Stimulated activated CD4-positive, alpha-beta T cell treated with anti-CD3 and anti-CD28 coated beads, TNF-alpha, amount 100 ng/mL, for 24 hours (primary cell): ENCODE measurements around the gene USP53.
"Not testable (repeated sequence)": the region's sequence is repeated elsewhere in the genome, so short reads cannot be mapped to it uniquely, and the experiment has no call there.

Source experiments
- DNase-seq, 3 experiments: peaks; one replicate each; pipeline ENCODE4 v3.0.0-alpha.2; 2020; ENCODE audit warnings: low read depth in 3 of 3

USP53 gene

DNA sequence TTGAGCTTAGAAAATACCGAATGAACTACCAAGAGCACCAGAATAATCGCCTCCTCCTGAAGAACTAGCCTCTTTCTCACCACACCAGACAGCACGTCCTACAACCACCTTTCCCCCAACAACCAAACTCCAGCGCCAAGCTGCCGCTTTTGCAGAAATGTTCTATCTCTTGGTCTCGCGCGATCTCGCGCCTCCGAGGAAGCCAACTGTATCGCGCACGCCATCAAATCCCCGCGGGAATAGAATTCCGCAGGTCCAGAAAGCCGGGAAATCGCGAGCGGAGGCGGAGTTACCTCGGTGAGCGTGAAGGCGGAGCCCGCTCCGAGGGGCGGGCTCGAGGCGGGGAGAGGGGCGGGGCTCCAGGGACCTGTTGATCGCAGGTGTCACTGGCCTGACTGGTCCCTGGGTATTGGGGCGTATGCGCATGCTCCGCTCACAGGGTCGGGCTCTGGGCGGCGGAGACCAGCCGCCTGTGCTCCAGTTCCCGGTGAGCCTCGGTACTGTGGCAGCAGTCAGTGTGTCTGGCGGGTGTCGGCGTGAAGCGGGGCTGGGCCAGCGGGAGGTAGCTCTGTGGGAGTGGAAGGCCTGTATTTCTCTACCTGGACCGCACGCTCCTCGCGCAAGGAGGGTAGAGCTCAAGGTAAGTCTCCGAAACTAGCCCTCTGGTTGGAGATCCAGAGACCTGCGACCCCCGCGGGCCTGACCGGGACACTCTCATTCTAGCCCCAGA is at the start of gene USP53:
TSS of gene USP53 (plus strand) at position 480 of the 730 bp plus-strand sequence. CDS start 27,047 bp downstream, outside the sequence.
- peak; percentile 94 to 98 (median 95) for DNase-seq

DNA sequence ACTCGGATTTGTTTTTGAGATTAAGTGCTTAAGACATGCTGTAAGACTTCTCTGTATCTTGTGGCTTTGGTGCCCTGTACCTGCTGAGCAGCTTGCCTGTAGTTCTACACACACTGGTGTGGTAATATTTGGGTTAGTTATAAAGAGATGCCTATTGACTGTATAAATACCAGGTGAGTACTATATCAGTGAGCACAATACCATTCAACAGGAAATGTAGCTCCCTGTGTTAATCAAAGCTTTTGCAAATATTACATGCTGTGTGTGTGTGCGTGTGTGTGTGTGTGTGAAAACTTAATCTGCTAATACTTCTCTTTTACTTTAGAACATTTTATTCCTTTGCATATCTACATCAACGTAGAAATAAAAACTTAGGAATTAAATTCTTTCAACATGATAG is 46.7 kb upstream of the USP53 start:
- DNase-seq = no peak

DNA sequence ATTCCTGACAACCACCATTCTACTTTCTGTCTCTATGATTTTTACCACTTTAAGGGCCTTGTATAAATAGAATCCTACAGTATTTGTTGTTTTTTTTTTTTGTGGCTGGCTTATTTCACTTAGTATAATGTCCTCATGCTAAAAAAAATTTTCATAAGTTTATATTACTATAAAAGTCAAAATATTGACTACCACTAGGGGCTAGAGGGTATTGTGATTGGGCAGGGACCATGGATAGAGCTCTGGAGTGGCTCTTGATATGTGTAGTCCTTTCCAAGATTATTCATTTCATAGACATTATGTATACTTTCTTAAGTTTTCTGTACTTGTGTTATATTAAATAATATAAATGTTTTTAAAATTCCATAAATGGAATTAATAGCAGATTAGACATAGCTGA is 42.3 kb upstream of the USP53 start:
- no peak for DNase-seq

DNA sequence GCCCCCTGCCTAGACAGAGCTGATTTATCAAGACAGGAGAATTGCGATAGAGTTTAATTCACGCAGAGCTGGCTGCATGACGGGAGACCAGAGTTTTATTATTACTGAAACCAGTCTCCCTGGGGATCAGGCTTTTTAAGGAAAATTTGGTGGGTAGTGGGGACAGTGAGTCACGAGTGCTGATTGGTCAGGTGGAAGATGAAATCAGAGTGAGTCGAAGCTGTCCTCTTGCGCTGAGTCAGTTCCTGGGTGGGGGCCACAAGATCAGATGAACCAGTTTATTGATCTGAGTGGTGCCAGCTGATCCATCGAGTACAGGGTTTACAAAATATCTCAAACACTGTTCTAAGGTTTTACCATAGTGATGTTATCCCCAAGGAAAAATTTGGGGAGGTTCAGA is 40.3 kb upstream of the USP53 start:
- DNase-seq = no peak

DNA sequence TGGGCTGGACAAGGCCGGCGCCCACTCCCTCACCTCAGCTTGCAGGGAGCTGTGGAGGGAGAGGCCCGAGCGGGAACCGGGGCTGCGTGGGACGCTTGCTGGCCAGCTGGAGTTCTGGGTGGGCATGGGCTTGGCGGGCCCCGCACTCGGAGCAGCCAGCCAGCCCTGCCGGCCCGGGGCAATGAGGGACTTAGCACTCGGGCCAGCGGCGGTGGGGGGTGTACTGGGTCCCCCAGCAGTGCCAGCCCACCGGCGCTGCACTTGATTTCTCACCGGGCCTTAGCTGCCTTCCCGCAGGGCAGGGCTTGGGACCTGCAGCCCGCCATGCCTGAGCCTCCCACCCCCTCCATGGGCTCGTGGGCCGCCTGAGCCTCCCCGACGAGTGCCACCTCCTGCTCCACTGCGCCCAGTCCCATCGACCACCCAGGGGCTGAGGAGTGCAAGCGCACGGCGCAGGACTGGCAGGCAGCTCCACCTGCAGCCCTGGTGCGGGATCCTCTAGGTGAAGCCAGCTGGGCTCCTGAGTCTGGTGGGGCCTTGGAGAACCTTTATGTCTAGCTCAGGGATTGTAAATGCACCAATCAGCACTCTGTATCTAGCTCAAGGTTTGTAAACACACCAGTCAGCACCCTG is 38.7 kb upstream of the USP53 start:
- not testable (repeated sequence) for DNase-seq

DNA sequence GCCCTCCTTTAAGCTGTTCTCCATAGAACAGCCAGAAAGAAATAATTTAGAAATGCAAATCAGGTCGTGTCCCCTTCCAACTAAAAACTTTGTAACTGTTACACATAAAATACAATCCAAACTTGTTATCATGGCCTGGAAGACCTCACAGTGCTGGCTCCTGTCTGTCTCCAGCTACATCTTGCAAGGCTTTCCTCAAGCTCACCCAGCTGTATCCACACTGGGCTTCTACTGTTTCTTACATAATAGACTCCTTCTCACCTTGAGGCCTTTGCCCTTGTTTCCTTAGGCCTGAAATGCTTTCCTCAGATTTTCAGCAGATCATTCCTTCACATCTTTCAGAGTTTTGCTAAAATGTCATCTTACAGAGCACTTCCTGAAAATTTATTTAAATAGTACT is 33.5 kb upstream of the USP53 start:
- no peak for DNase-seq

DNA sequence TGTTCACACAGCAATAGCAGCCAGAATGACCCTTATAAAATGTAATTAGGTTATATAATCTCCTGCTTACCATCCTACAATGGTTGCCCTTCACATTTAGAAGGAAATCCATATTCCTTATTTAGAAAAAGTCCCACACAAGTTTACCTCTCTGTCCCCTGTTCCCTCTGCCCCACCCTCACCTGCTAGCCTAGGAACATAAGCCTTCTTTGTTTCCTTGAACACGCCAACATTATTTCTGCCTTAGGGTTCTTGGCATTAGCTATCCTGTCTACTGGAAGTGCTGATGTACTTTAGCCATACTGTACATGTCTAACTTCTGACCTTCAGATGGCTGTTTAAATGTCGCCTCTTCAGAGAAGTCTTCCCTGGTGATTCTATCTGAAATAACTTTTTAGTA is 28.4 kb upstream of the USP53 start:
- DNase-seq = no peak

DNA sequence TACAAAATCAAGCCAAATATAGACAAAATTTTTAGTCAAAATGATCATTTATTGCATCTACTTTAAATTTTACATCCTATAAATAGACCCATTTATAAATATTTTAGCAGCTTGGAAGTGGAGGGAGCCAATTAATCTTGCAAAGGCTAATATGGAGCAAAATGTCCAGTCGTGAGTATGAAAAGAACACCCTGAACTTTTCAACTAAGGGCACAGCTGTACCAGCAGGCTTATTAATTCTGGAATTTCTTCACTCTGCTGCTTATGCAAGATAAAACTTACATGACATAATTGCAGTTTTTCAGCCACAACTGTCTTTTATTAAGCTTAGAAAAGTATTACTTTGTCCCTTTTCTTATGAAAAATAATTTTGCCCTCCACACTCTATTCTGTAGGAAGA is 22.9 kb upstream of the USP53 start:
- no peak for DNase-seq

DNA sequence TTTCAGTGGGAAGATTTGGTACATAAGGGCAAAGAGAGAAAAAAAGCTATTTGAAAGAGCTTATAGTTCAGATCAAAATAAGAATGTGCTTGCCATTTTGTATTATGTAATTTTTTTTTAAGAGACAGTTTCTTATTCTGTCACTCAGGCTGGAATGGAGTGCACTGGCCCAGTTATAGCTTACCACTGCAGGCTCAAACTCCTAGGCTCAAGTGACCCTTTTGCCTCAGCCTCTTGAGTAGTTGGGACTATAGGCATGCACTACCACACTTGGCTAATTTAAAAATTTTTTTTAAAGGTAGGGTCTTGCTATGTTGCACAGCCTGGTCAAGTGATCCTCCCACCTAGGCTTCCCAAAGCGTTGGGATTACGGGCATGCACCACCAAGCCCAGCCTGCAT is 22.2 kb upstream of the USP53 start:
- DNase-seq = no peak

DNA sequence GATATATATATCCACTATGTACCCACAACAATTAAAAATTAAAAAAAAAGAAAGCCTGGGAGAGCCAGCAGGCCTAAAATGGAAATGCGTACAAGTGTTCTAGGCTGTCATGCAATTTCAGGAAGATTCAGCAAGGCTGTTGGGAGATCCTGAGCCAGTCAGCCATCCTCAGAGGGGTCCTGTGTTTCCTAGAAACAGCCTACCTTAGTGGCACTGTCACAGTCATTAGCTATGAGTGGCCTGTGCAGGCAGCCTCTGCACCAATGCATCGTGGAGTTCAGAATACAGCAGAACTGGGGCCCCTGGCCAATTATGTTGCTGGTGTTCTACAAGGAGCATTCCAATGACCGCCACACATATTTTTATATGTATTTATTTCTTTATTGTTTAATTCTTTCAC is 21.0 kb upstream of the USP53 start:
- no peak for DNase-seq

DNA sequence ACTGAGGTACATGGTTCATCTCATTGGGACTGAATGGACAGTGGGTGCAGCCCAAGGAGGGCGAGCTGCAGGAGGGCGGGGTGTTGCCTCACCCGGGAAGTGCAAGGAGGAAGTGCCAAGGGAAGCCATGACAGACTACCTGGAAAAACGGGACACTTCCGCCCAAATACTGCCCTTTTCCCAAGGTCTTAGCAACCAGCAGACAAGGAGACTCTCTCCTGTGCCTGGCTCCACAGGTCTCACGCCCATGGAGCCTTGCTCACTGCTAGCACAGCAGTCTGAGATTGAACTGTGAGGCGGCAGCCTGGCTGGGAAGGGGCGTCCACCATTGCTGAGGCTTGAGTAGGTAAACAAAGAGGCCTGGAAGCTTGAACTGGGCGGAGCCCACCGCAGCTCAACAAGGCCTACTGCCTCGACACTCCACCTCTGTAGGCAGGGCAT is 14.7 kb upstream of the USP53 start:
- no peak for DNase-seq

DNA sequence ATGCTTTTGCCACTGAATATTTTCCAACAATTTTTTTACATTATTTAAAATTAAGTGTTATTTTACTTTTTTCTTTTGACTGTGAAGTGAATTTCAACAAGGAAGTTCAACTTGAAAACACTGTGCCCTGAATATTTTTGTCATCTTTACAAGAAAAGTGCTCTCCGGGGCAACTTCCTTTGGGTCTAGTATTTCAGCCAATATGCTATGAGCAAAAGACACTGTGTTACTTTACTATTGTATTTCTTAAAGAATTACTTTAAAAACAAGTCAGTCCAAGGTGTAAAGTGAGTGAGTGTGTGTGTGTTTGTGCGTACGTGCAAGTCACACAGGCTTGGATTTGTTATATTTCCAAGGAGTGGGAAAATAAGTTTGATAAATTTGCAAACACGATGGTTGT is 7.6 kb upstream of the USP53 start:
- no peak for DNase-seq

DNA sequence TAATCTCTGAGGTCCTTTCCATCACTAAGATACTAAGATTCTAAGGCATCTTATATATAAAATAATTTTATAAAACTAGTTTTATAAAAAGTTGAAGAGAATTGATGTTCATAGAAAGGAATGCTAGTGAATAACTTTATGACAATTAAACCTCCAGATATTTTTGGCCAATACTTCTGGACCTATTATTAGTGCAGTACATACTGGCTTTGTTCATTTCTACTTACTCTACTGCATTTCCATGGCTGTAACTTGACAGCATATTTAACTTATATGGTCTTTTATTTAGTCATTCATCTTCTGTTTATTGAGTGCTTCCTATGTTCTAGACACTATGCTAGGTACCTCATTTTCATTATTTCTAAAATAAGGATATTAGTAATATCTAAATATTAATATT is 6.8 kb upstream of the USP53 start:
- no peak for DNase-seq

DNA sequence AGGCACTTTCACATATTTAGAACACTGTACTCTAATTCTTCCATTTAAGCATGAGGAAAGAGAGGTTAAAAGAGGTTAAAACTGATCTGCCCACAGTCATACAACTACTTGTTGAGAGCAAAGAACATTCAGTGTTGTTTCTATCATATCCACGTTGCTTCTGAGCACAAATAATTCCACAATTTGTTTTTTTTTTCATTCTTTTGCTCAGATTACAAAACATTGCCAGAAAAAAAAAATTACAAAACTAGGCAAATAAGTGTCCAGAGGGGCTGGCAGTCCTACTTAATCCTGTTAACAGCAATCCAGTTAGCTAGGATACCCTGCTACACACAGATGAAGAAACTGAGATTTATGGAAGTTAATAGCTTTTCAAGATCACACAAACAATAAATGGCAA is 6.3 kb upstream of the USP53 start:
- no peak for DNase-seq

DNA sequence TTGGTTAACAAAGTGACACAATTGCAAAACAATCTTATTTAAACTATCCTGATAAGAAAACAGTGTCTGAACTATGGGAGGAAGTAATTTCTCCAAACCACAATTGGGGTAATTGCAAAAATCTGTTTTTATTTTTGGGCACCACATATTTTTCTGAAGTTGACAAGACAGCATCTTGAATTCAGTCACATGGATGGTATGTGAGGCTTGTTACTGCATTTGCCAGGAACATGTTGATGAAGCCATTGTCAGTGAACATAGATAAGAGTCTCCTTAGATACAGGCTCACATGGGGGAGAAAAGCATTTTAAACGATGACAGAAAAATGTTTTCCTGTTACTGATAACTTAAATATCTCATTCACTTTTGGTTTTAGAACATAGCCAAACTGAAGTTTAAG is 5.5 kb upstream of the USP53 start:
- no peak for DNase-seq

DNA sequence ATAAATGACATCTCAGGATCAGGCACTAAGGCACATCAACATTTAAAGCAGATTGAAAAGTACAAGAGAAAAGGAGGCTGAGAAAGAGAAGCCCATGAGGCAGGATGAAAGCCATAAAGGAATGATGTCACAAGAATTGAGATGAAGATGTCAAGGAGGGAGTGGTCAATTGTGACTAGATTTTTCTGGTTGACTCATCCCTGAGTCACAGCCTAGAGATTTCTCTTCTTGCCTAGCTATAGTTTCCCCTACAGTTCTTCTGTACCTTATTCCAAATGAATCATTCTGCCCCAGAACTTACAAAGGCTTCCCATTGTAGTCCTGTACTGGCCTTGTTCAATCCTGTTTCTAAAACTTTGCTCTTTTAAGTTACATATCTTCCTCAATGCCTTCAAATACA is 3.4 kb upstream of the USP53 start:
- DNase-seq = peak; percentile 20 to 64 (median 28)

DNA sequence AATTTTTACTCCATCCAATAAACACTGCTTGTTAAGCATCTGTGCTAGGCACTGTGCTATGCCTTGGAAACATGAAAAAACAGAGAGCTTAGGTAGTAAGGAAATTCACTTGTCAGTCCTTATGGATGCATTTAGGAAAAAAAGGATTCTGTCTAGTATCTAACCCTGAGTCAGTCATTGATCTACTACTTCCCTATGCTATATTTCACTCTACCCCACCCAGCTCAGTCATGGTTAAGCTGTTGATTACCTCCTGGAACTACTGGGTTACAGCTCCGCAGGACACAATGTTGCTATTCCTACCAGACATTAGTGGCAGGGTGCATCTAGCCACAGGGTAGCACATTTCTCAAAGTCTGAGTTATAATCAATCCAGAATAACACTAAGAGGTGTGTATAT is 2.9 kb upstream of the USP53 start:
- no peak for DNase-seq

DNA sequence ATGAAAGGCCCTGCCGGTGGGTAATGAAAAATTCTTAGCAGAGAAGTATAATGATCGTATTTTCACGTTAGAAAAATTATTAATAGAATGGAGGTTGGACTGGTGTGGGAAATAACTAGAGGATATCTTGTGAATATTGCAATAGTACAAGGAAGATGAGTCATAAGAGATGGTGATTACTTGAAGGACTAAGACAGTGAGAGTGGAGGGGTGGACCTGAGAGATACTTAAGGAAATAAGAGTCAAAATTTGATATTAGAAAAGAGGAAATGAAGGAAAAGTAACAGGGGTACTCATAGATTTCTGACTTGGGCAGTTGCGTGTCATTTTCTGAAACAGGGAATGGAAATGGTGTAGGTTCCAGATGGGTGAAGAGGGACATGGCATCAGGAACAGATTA is 1.7 kb upstream of the USP53 start:
- DNase-seq = no peak

DNA sequence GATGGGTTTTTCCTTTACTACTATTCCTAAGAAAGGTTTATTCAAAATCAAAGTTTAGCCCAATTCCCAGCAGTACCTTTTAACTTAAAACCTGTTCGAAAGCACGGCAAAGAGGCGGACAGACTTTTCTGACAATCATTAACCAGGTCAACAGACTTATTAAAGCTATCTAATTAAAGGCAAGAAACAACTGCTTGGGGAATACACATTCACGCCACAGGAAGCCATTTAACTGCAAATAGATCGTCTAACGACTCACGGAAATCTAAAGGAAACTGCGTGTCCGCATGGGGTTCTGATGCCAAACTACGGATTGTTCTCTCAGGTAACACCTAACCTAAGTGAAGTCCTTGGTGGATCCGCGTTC is 663 bp upstream of the USP53 start:
- DNase-seq = no peak

DNA sequence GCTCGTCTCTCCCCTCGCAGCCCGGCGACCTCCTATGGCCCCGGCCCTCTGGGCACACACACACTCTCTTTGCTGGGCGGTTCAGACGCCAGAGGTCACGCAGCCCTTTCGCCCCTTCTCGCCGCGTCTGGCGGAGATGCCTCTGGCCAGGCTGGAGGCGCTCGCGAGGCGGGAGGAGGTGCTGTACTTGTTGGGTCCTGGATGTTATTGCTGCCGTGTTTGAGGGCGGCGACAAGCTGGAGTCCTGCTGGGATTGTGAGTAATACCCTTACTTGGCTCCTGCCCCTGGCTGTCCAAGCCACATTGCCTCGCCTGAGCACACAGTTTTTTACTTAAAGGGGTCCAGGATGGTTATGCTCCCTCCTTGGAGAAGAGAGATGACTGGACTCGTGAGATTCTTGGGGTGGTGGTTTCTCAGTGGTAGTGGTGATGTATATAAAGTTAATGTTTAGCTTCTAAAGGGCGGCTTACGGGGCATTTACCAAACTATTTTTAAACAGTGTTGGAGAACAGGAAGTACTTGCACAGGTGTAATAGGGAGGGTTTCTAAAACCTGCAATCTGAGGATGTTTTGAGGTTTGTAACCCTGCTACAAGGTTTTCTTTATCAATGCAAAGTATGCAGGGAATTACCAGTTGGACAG is 572 bp downstream of the USP53 start:
- DNase-seq = peak; percentile 8 to 65 (median 42)

DNA sequence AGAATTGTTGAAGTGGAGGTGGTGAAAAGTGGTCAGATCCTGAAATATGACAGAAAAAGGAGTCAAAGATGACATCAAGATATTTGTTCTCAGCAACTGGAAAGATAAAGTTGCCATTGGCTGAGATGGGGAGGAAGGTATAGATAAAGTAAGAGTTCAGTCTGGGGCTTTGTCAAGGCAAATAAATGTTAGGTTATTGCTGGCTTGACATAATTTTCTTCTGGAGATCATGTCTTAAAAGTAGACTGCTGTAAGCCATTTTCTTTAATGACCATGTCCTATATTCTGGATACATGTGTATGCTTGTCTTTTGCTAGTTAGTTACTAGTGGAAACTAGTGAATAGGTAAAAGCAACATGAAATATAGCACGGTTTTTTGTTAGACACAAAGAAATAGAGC is 5.6 kb downstream of the USP53 start:
- DNase-seq = no peak

DNA sequence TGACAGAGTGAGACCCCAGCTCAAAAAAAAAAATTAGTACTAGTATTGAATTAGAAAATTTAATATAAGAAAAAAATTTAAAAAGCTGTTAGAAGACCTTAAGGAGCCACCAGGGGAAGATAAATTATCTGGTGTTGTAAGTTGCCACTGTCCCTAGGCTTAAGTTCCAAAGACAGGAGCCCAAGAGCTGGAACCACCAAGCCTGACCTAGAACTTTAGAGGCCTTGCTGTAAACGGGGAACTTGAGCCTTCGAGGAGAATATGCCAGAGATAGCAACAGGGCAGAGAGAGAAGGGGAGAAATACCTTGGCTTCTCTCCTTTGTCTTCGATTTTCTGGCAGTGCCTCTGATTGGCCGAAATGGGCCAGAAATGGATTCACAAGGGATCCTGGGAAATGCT is 8.9 kb downstream of the USP53 start:
- no peak for DNase-seq

DNA sequence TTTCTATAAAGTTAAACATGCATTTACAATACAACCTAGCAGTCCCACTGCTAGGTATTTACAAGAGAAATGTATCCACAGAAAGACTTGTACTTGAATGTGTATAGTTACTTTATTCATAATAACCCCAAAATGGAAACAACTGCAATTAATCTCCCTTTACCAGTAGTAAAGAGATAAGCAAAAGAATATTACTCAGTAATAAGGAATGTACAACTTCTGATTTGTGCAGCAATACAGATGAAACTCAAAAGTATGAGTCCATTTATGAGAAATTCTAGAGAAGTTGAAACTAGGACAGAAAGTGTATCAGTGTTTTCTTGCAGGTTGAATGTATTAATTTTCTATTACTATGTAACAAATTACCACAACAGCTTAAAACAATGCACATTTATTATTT is 15.2 kb downstream of the USP53 start:
- no peak for DNase-seq
